Suprapubic skin (tissue), 4 donors: ENCODE results near the gene SLC25A25. TPM values are rescaled to one million over a fixed set of nuclear protein-coding genes. Genes with fewer than 3 reads are reported as not detected.
A peak's percentile ranks its signal among the peaks of the same experiment; 100 is the strongest.
"Not testable (repeated sequence)": the region's sequence is repeated elsewhere in the genome, so short reads cannot be mapped to it uniquely, and the experiment has no call there.

ENCODE experiments used
- DNase-seq, 2 donors: peaks; one replicate each; pipeline ENCODE4 v3.0.0-alpha.2; 2019; ENCODE audit warnings: low spot score in 2 of 2
- H3K27ac ChIP-seq: fragments of 200-600 bp; sonication (generic); one replicate; pipeline ENCODE4 v1.5.1; 2019
- H3K27me3 ChIP-seq: fragments of 200-600 bp; sonication (generic); one replicate; pipeline ENCODE4 v1.5.1; 2019
- H3K36me3 ChIP-seq: fragments of 200-600 bp; sonication (generic); one replicate; pipeline ENCODE4 v1.5.1; 2019
- H3K4me1 ChIP-seq: fragments of 200-600 bp; sonication (generic); one replicate; pipeline ENCODE4 v1.5.1; 2019
- H3K4me3 ChIP-seq: fragments of 200-600 bp; sonication (generic); one replicate; pipeline ENCODE4 v1.5.1; 2019; ENCODE audit warnings: mild to moderate bottlenecking
- H3K9me3 ChIP-seq: fragments of 200-600 bp; sonication (generic); one replicate; pipeline ENCODE4 v1.5.1; 2019
- CTCF ChIP-seq, 2 donors: fragments of 200-600 bp in 1 of 2; fragments of 450-650 bp in 1 of 2; sonication (generic) in 1 of 2; IDR thresholded peaks; one replicate each; pipeline ENCODE4 v1.5.1; 2016 to 2019; ENCODE audit warnings: antibody characterized with exemption in 2 of 2, mild to moderate bottlenecking in 1 of 2, moderate library complexity in 1 of 2
- EP300 ChIP-seq: sonication (generic); formaldehyde crosslinking; IDR thresholded peaks from one replicate; pipeline ENCODE4 v1.6.1; 2017; ENCODE audit warnings: antibody characterized with exemption
- POLR2A ChIP-seq, 2 donors: fragments of 450-650 bp; IDR thresholded peaks; one replicate each; pipeline ENCODE4 v1.6.1; 2017; ENCODE audit warnings: antibody characterized with exemption in 2 of 2, mild to moderate bottlenecking in 2 of 2, moderate library complexity in 2 of 2
- POLR2AphosphoS5 ChIP-seq, 3 donors: sonication (generic); formaldehyde crosslinking; IDR thresholded peaks; one replicate each; pipeline ENCODE4 v1.6.1; 2017; ENCODE audit warnings: antibody characterized with exemption in 3 of 3
- WGBS: methylation state at CpG from one replicate; pipeline ENCODE4 v1.1.5; 2018; 5-methylcytosine and 5-hydroxymethylcytosine counted together
- total RNA-seq, 4 donors: library from RNA; depleted of rRNA; stranded (reverse); fragments of >200 nt; gene quantifications; one replicate each; pipeline ENCODE4 v1.1.0, GENCODE V29; 2016

The SLC25A25 gene
- total RNA-seq, result 100 to 1,000 TPM in 1 of 4 donors, 10 to 100 TPM in 3; 37.9 to 106 (median 66.5) TPM

- Histone ChIP-seq H3K27me3 (no peaks in the 10 kb centered on the region), H3K36me3 (peaks cover 10% of the 10 kb centered on the region), H3K27ac (peak within 1 kb of the TSS; percentile 95), H3K4me1 (peaks cover 69% of the 10 kb centered on the region), H3K4me3 (peak within 1 kb of the TSS; percentile 94), H3K9me3 (no peaks in the 10 kb centered on the region)
- peak; percentile 100 for DNase-seq
- no peak for TF ChIP-seq CTCF (IDR thresholded peaks at IDR 0.05)
- peak; percentile 1 to 48 (median 24) for TF ChIP-seq POLR2AphosphoS5 (IDR thresholded peaks at IDR 0.05)
- no peak for TF ChIP-seq EP300
- peak; percentile 65 to 71 for TF ChIP-seq POLR2A (IDR thresholded peaks at IDR 0.05)
- under 1% methylated on average over 37 of the region's 67 CpGs for WGBS
These were observed at the start of gene SLC25A25 for GRCh38 chr9:128067645-128068385. Gene SLC25A25, plus strand, starts transcription at chr9:128068232. Its CDS starts 88 bp downstream, at chr9:128068320.

- Histone ChIP-seq H3K4me3 (no peak overlapping the region), H3K27me3 (no peaks in the 10 kb centered on the region), H3K27ac (no peak overlapping the region), H3K4me1 (no peaks in the 10 kb centered on the region), H3K36me3 (no peaks in the 10 kb centered on the region), H3K9me3 (no peaks in the 10 kb centered on the region)
- TF ChIP-seq EP300 (no peak), CTCF (IDR thresholded peaks at IDR 0.05) (no peak)
- WGBS, result 54% methylated on average over 4 of the region's 4 CpGs
- no peak for DNase-seq
These were observed 47.3 kb upstream of the SLC25A25 start for GRCh38 chr9:128020692-128021091.

GRCh38 chr9:128021098-128021497 lies 46.9 kb upstream of the SLC25A25 start:
- no peak for DNase-seq
- 39% methylated on average over 1 of the region's 1 CpG for WGBS
- no peaks in the 10 kb centered on the region for H3K4me1 ChIP-seq

GRCh38 chr9:128022886-128023285 lies 45.1 kb upstream of the SLC25A25 start:
- no peaks in the 10 kb centered on the region for H3K4me1 ChIP-seq
- H3K9me3 ChIP-seq, result no peaks in the 10 kb centered on the region
- 43% methylated on average over 2 of the region's 2 CpGs for WGBS
- DNase-seq, result no peak
- no peak overlapping the region for H3K4me3 ChIP-seq
- no peak for TF ChIP-seq EP300
- TF ChIP-seq POLR2A (IDR thresholded peaks at IDR 0.05), result no peak
- no peak for TF ChIP-seq CTCF (IDR thresholded peaks at IDR 0.05)
- TF ChIP-seq POLR2AphosphoS5 (IDR thresholded peaks at IDR 0.05), result no peak
- no peak overlapping the region for H3K27ac ChIP-seq
- no peaks in the 10 kb centered on the region for H3K36me3 ChIP-seq
- no peaks in the 10 kb centered on the region for H3K27me3 ChIP-seq

More at GRCh38 chr9:128021098-128021497, 46.9 kb upstream of the SLC25A25 start:
- Histone ChIP-seq H3K27ac (no peak overlapping the region), H3K36me3 (no peaks in the 10 kb centered on the region), H3K9me3 (no peaks in the 10 kb centered on the region), H3K4me3 (no peak overlapping the region), H3K27me3 (no peaks in the 10 kb centered on the region)
- TF ChIP-seq EP300 (no peak), CTCF (IDR thresholded peaks at IDR 0.05) (no peak), POLR2A (IDR thresholded peaks at IDR 0.05) (no peak), POLR2AphosphoS5 (IDR thresholded peaks at IDR 0.05) (no peak)

- not testable (repeated sequence) for H3K9me3 ChIP-seq, H3K27me3 ChIP-seq, H3K36me3 ChIP-seq, H3K27ac ChIP-seq, H3K4me3 ChIP-seq, DNase-seq, H3K4me1 ChIP-seq
- 78% methylated on average over 12 of the region's 12 CpGs for WGBS
These were observed 44.4 kb upstream of the SLC25A25 start for GRCh38 chr9:128023671-128024070.
